Airway epithelial cell (primary cell): Measurements from ENCODE around the gene ZFHX2. TPM values are rescaled to one million over a fixed set of nuclear protein-coding genes. Genes with fewer than 3 reads are reported as not detected.

Experiments used
- total RNA-seq: library from RNA; depleted of rRNA; stranded (reverse); fragments of >200 nt; gene quantifications from 2 replicates; pipeline ENCODE4 v1.2.3, GENCODE V29; 2015

ZFHX2 gene
- 0.21 and 2.0 TPM in 2 replicates for total RNA-seq

GRCh38 chr14:23551266-23552028 is at the start of gene ZFHX2:
Gene ZFHX2, minus strand, starts transcription at chr14:23551765. Its CDS starts 16,440 bp downstream, at chr14:23535325.

GRCh38 chr14:23578560-23579310 is 27.2 kb upstream of the ZFHX2 start, which contains the start of gene JPH4:
Gene JPH4, minus strand, starts transcription at chr14:23578790. Its CDS starts 1,337 bp downstream, at chr14:23577453.

GRCh38 chr14:23567186-23568020 is 15.8 kb upstream of the ZFHX2 start, which contains the start of gene AP1G2:
Gene AP1G2, minus strand, starts transcription at chr14:23567791. Its CDS starts 477 bp downstream, at chr14:23567314.

GRCh38 chr14:23555882-23556699 is 4.5 kb upstream of the ZFHX2 start, which contains the start of gene THTPA:
Gene THTPA, plus strand, starts transcription at chr14:23556271. Its CDS starts 487 bp downstream, at chr14:23556758.

Other genes with a start within 250 kb of the ZFHX2 start
- gene PPP1R3E, start 248.9 kb downstream of the ZFHX2 start, total RNA-seq: 2.4 and 7.5 TPM in 2 replicates
- gene BCL2L2, start 244.9 kb downstream of the ZFHX2 start, total RNA-seq: 15.5 and 21.9 TPM in 2 replicates
- 41.6 and 51.3 TPM in 2 replicates for gene PABPN1, start 230.3 kb downstream of the ZFHX2 start, total RNA-seq
- gene SLC22A17, start 198.9 kb downstream of the ZFHX2 start, total RNA-seq: 3.8 and 5.4 TPM in 2 replicates
- gene EFS, start 186.6 kb downstream of the ZFHX2 start, total RNA-seq: 15.0 and 23.2 TPM in 2 replicates
- not detected in 2 replicates for gene IL25, start 179.0 kb downstream of the ZFHX2 start, total RNA-seq
- gene CMTM5, start 174.7 kb downstream of the ZFHX2 start, total RNA-seq: not detected in 2 replicates
- not detected in 2 replicates for gene MYH6, start 143.5 kb downstream of the ZFHX2 start, total RNA-seq
- not detected in 2 replicates for gene MYH7, start 116.1 kb downstream of the ZFHX2 start, total RNA-seq
- 29.1 and 30.3 TPM in 2 replicates for gene NGDN, start 82.1 kb downstream of the ZFHX2 start, total RNA-seq
- 4.9 and 13.4 TPM in 2 replicates for gene THTPA, start 4.5 kb upstream of the ZFHX2 start, total RNA-seq
- gene AP1G2, start 16.0 kb upstream of the ZFHX2 start, total RNA-seq: 57.8 and 73.3 TPM in 2 replicates
- gene JPH4, start 27.0 kb upstream of the ZFHX2 start, total RNA-seq: not detected in 2 replicates
- gene DHRS2, start 84.6 kb upstream of the ZFHX2 start, total RNA-seq: 0.19 and 0.21 TPM in 2 replicates